Left kidney (tissue), 8 donors: ENCODE results near the gene SEMA3E. TPM values are rescaled to one million over a fixed set of nuclear protein-coding genes. Genes with fewer than 3 reads are reported as not detected.
"Not testable (repeated sequence)": the region's sequence is repeated elsewhere in the genome, so short reads cannot be mapped to it uniquely, and the experiment has no call there.

Experiments
- DNase-seq: peaks from one replicate; pipeline ENCODE4 v3.0.0-alpha.2; 2013
- long read RNA-seq, 8 donors: transcript quantifications; one replicate each; lab custom pipeline, GENCODE V29; 2026
- polyA plus RNA-seq: library from polyadenylated mRNA; unstranded; fragments of 120-200 nt; gene quantifications from one replicate; pipeline ENCODE4 v1.2.1, GENCODE V29; 2013; ENCODE audit not compliant: insufficient read length

Gene SEMA3E
- 1.3 TPM for polyA plus RNA-seq
- long read RNA-seq, donor 1, full-length matches to known transcripts = 2 of 2 reads
- long read RNA-seq, donor 1, partial matches to known transcripts = 0 of 2 reads
- long read RNA-seq, donor 1, other reads (novel, unspliced or antisense) = 0 of 2 reads
- long read RNA-seq, donor 2 = 0 reads
- long read RNA-seq, donor 3 = 0 reads
- long read RNA-seq, donor 4 = 0 reads
- long read RNA-seq, donor 5, full-length matches to known transcripts = 1 of 1 reads
- long read RNA-seq, donor 5, partial matches to known transcripts = 0 of 1 reads
- long read RNA-seq, donor 5, other reads (novel, unspliced or antisense) = 0 of 1 reads
- long read RNA-seq, donor 6 = 0 reads
- long read RNA-seq, donor 7, full-length matches to known transcripts = 1 of 1 reads
- long read RNA-seq, donor 7, partial matches to known transcripts = 0 of 1 reads
- long read RNA-seq, donor 7, other reads (novel, unspliced or antisense) = 0 of 1 reads
- long read RNA-seq, donor 8 = 0 reads

DNA sequence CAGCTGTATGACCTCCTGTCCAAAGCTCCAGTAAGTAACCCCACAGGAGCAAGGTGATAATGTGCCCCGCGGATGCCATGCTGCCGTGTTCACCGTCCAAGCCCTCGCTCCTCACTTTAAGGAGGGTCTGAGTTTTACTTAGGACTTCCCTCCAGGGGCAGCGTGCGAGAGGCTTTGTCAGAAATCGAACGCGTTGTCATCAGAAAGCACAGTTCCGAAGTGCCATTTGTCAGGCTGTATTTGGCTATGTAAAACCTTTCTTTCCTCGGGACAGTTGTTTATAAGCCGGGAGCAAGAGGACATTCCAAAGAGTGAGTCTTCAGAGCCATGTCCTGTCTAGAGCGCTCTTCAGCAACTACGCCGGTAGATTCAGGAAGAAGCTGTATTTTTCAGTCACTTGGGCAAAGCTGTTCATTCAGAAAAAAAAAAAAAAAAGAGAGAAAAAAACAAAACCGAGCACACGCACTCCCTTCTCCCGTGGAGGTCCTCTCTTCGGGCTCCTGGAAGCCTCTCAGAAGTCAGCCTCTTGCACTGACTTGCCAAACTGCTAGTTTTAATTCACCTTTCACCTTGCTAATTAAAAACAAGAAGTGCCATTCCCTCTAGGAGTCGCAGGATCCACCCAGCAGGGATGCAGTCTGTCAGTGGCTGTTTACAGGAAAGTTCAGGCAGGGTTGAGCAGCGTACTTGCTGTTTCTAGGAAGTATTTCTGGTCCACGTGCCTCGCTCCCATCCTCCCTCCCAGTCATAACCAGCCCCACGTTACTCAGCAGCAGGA lies at the start of gene SEMA3E:
Gene SEMA3E, minus strand, starts transcription at position 676 of the 778 bp plus-strand sequence.
- peak; percentile 41 for DNase-seq

DNA sequence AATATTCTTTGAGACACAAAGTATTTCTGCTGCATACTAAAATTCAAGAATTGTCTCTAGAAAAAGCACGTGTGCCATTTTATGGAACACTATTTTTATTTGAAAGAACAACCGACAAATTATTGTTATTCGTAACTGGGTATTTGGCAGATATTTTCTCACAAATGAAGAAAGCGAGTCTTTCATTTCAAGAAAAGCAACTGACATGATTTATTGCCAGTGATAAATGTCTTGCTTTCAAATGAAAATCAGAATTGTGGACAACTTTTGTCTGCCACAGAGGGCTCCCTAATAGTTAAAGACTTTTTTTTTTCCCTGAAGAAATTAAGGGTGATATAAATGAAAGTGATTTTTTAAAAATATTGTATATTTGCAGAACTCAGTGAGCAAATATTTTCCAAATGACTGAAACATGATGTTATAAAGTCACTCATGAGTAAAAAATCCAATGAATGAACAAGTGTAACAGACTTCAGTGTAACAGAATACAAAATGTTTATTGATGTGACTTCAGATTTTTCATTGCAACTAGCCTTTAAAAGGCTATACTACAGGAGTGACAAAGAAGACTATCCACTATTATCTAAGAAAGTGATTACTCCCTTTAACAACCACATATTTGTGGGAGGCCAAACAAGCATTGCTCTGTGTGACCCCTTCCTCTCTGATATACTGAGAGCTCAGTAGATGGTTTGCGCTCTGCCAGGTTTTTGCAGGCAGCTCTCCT lies 49.0 kb upstream of the SEMA3E start:
- no peak for DNase-seq

DNA sequence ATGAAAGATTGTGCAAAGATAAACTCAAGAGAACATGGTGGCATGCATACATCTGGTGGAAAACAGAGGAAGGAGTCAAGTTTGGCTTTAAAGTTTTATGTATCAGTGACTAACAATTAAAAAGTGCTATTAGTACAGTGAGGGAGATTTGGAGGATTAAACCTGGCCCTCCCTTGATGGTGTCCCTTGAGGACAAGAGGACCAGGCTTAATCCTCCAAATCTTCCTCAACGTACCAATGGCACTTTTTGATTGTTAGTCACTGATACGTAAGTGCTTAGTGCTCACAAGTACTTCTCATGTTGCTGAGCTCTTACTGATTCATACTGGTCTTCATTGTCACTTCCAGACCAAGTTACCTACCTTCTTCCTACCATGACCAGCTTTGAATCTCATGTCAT lies 47.2 kb upstream of the SEMA3E start:
- no peak for DNase-seq

DNA sequence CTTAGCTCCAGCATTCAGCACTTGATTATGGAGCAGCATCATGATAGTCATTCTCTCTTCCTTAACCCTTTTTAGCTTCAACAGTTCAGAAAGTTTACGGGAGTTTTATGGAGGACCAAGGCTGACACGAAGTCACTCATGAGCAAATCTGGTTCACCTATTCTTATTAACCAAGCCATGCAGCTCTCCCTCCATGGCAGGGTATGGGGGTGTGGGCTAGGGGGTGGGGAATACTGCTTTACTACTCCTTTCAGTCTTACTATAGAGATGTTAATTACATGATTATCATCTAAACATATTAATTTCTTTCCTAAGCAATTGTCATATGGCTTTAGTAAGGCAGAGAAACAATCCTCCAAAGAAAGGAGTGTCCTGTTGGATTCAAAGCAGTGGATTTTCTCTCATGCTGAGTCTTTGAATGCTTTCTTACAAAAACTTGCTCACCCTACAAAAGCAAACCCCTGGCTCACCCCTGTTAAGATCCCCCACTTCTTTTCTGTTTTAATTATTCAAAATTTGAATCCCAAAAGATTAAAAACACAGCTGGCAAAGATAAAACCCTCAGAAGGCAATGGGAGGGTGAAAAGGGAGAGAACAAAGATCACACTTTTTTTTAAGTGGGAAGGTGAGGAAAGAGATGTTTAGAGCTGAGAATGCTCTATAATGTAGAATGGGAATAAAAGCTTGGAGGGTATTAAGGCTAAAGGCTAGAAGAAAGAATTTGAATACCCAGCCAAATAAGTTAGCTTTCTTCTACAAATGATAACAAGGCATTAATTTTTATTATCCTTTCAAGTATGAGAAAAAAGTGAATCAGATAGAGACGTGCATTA lies 46.4 kb upstream of the SEMA3E start:
- no peak for DNase-seq

DNA sequence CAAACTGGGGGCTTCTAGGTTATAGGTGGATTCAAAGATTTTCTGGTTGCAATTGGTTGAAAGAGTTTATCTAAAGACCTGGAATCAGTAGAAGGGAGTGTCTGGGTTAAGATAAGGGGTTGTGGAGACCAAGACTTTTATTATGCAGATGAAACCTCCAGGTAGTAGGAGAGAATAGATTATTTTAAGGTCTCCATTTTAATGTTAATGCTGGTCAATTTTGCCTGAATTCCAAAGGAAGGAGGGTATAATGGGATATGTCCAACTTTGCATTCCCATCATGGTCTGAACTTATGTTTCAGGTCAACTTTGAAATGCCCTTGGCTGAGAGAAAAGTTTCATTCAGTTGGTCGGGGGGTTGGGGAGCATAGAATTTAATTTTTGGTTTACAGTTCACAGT lies 44.3 kb upstream of the SEMA3E start:
- no peak for DNase-seq

DNA sequence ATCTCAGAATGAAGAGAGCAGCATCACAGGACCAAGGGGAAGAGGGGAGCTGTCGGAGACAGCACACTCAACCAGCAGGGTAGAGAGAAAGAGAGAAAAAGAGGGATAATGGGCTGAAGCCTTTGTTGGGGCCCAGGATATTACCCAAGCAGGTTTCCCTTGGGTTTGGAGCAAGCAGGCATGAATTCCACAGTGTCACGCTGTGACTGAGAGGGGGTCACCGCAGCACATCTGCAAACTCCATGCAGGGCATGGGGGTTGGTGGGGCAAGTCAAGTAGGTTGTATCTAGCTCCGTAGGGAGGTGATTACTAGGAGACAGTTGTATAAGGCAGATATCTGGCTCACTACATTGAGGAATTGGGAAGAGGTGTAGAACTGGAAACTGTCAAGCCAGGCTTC lies 42.2 kb upstream of the SEMA3E start:
- DNase-seq = no peak

DNA sequence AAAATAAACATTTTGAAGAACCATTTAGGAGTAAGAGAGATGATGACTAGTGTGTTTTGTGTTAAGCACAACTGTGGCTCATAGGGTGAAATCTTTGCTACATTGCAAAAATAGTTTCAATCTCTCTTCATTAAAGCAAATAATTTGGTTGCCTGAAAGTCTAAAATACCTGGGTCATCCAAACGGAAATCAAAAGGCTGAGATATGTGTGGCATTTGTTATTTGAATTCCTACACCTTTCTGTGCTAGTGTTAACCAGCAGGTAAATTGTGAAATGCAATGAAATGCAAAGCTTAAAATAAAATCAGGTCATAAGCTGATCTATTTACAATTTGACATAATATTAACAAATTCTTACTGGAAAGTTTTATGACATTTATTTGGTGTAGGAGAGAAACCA lies 40.9 kb upstream of the SEMA3E start:
- no peak for DNase-seq

DNA sequence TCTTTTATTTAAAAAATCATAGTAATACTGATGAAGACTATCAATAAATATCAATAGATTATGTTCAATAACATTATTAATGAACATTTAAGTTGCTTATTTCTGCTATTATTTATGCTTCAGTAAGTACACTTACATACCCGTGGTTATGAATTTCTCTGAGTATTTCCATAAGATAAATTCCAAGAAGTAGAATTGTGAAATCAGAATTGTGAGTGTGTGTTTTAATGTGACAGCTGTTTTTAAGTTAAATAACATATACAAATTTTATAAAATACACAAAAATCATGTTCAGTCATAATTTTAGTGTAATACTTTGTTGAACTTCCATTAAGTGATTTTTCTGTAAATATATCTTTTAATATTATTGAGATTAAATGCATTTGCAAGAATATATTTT lies 37.5 kb upstream of the SEMA3E start:
- no peak for DNase-seq

- DNase-seq = no peak
These were observed 36.0 kb upstream of the SEMA3E start for GRCh38 chr7:83684928-83685327.

GRCh38 chr7:83681200-83681778 lies 32.4 kb upstream of the SEMA3E start:
- no peak for DNase-seq

DNA sequence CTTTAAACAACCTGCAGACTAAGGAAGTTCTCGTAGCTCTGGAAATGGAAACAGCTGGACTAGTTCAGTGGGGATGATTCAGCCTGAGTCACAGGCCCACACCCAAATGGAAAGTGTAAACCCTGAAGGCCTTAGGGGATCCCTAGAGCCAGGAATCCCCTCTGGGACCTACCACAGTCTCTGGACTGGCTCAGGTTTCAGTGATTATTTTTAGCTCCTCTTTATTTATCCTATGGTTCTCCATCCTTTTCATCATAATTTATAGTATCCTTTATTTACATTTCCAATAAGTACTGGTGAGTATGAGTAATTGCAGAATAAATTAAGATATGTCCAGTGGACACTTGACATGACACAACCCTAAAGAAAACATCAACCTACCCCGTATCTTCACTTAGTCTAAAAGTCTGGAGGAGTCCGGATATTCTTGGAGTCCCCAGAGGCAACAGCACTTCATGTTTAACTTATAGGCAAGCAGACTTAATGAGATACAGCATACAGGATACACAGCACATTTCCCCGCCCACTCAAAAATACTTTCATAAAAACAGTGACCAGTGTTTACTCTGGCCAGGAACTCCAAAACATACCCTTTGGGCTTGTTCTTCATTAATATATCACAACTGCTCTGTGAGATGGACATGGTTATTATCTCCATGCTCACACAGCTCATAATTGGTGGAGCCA lies 28.4 kb upstream of the SEMA3E start:
- peak; percentile 45 for DNase-seq

DNA sequence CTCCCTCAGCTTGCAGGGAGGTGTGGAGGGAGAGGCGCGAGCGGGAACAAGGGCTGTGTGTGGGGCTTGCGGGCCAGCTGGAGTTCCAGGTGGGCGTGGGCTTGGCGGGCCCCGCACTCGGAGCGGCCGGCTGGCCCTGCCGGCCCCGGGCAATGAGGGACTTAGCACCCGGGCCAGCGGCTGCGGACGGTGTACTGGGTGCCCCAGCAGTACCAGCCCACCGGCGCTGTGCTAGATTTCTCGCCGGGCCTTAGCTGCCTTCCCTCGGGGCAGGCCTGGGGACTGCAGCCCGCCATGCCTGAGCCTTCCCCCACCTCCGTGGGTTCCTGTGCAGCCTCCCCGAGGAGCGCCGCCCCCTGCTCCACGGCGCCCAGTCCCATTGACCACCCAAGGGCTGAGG lies 24.4 kb upstream of the SEMA3E start:
- DNase-seq = not testable (repeated sequence)

DNA sequence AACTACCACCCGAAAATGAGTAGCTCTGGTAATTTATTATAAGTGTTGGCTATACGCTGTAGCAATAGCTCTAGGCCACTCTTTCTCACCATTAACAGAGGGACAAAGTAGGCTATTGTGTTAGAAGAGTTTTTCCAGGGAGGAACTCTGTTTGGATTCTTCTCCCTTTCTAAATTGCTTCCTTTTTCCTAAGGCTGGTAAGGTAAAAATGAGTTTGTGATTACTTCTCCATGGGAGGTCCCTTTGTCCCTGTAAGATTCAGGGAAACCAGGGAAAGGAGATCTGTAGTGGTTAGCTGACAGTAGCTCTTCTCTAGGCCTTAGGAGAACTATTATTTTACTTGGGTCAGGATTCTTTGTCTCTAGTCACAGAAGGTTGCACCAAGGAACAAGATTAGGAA lies 23.2 kb upstream of the SEMA3E start:
- DNase-seq = no peak

DNA sequence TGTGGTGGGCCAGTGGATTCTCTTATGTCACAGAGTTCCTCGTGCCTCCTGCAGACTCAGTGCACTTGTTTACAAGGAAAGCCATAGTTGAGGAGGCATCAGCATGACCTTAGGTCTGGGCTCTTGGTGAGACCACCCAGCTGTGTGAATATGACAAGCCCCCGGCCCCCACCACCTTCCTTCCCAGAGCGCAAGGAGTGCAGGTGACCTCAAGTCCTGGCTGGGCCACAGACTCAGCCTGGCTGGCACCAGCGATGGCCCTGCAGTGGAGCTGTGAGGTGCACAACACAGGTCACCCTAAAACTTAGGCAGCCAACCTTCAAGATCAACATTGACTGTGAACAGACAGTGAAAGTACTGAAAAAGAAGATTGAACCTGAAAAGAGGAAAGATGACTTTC lies 14.2 kb upstream of the SEMA3E start:
- no peak for DNase-seq

- DNase-seq = no peak
These were observed 9.2 kb upstream of the SEMA3E start for GRCh38 chr7:83658126-83658525.

DNA sequence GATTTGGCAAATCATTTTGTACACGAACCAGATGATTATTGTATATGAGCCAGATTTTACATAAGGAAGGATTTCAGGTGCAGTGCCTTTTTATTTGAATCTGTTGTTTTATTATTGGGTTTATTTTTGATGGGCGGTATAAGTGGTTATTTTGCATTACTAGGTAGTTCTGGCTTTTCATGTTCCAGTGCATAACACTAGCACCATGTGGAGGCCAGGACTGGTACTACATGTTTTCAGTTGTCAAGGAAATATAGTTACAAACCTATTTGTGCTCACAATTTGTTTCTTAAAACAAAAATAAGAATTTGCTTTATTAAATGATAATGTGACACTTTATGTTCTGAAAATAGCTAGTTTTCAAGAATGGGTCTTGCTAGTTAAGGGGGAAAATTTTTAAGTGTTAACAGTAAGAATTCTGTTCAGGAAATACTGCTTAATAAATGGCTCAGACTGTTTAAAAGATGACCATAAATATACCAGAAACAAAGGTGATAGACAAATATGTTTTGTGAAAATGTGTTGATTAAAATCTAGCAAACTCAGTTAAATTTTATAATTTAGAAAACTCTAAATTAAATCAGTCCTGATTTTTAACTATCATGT lies 7.1 kb upstream of the SEMA3E start:
- DNase-seq = no peak

DNA sequence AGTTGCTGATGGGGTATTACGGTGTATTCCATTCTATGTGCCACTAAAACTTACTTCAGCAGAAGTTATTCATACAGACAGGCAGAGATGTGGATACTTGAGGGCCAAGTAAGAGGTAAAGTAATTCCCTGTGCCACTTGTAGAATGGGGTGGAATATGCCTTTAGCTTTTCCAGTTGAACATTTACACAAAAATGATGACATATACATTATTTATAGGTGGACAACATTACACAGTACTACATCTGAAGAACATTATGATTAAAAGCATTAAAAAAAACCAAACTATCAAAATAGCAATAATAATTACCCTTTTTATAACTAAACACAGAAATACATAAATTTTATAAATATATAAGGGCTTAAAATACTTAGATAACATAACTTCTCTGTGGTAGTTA lies 3.5 kb upstream of the SEMA3E start:
- DNase-seq = no peak

GRCh38 chr7:83649701-83650100 lies 762 bp upstream of the SEMA3E start:
- no peak for DNase-seq

GRCh38 chr7:83646027-83646426 lies 2.9 kb downstream of the SEMA3E start:
- no peak for DNase-seq

- no peak for DNase-seq
These were observed 5.2 kb downstream of the SEMA3E start for GRCh38 chr7:83643739-83644138.
